ENCODE results near the gene PROZ.
"Not testable (repeated sequence)": the region's sequence is repeated elsewhere in the genome, so short reads cannot be mapped to it uniquely, and the experiment has no call there.

PROZ gene

GRCh38 chr13:113157929-113158747 lies at the start of gene PROZ:
Gene PROZ, plus strand, starts transcription at chr13:113158648. Its CDS starts 13 bp downstream, at chr13:113158661.
- DNase-seq (ENCODE audit: low spot score), result no peak
- TF ChIP-seq CTCF (IDR thresholded peaks at IDR 0.05; ENCODE audit: extremely low read depth, missing control alignments), result no peak

GRCh38 chr13:113109151-113110047 lies 49.0 kb upstream of the PROZ start:
- TF ChIP-seq CTCF (IDR thresholded peaks at IDR 0.05; ENCODE audit: extremely low read depth, missing control alignments), result no peak
- no peak for DNase-seq (ENCODE audit: low spot score)

- no peak for DNase-seq (ENCODE audit: low spot score)
- TF ChIP-seq CTCF (IDR thresholded peaks at IDR 0.05; ENCODE audit: extremely low read depth, missing control alignments), result no peak
Measured at GRCh38 chr13:113110048-113110851, 48.2 kb upstream of the PROZ start.

GRCh38 chr13:113110852-113111315 lies 47.6 kb upstream of the PROZ start:
- TF ChIP-seq CTCF (IDR thresholded peaks at IDR 0.05; ENCODE audit: extremely low read depth, missing control alignments), result no peak
- DNase-seq (ENCODE audit: low spot score), result no peak

GRCh38 chr13:113111821-113112220 lies 46.6 kb upstream of the PROZ start:
- DNase-seq (ENCODE audit: low spot score), result not testable (repeated sequence)

- not testable (repeated sequence) for DNase-seq (ENCODE audit: low spot score)
Measured at GRCh38 chr13:113112475-113112874, 46.0 kb upstream of the PROZ start.

GRCh38 chr13:113112893-113113845 lies 45.3 kb upstream of the PROZ start:
- DNase-seq (ENCODE audit: low spot score), result no peak
- TF ChIP-seq CTCF (IDR thresholded peaks at IDR 0.05; ENCODE audit: extremely low read depth, missing control alignments), result no peak
